ENCODE data around the gene HACD2.
"Not testable (repeated sequence)": the region's sequence is repeated elsewhere in the genome, so short reads cannot be mapped to it uniquely, and the experiment has no call there.

HACD2 gene

GRCh38 chr3:123522320-123523022 is 62.4 kb downstream of the HACD2 start:
- no peak for DNase-seq

- no peak for DNase-seq
Measured at GRCh38 chr3:123521179-123521969, 63.5 kb downstream of the HACD2 start.

DNA sequence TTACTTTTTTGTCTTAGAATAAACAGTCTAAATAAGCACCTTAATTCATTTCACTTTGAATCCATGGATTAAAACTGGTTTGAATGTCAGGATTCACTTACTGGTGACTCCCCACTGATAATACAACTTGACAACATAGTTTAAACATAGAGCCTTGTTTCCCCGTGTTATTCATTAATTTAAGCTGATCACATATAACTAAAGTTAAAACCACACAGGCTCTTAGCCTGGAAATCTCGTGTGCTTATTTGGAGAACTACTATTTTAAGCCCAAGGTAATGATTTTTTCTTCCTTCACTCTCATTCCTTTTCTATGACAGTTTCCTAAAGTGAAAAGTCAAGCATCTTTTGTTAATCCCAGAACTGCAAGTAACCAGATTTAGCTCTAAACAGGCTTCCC is 64.2 kb downstream of the HACD2 start:
- no peak for DNase-seq

- no peak for DNase-seq
Measured at GRCh38 chr3:123518892-123519485, 65.9 kb downstream of the HACD2 start.

DNA sequence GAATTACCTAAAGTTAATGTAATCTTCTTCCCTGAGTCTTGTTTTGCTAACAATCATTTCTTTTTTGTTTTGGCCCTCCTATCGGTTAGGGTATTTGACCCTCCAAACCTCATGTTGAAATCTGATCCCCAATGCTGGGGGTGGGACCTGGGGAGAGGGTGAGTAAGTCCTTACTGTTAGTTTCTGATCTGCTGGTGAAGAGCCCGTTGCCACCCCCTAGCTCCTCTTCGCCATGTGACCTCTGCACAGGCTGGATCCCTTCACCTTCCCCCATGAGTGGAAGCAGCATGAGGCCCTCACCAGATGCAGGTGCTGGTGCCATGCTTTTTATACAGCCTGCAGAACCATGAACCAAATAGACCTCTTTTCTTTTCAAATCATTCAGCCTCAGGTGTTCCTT is 73.1 kb downstream of the HACD2 start:
- DNase-seq: no peak

DNA sequence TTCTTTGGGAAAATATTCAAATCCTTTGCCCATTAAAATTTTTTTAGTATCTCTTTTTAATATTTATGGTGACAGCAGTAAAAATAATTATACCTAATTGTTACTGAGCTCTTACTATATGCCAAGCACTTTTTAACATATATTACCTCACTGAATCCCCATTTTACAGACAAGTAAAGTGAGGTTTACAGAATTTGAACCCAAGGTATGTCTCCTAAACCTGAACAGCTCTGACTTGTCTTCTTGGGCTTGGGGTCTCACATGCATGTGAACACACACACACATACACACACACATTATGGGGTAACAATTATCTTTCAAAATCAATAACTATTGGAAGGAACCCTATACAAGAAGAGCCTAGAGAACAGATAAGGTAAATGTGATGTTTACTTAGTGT is 73.8 kb downstream of the HACD2 start:
- no peak for DNase-seq

- DNase-seq: peak; percentile 64
Measured at GRCh38 chr3:123508178-123508577, 76.7 kb downstream of the HACD2 start.

GRCh38 chr3:123505820-123506219 is 79.0 kb downstream of the HACD2 start:
- DNase-seq: no peak

DNA sequence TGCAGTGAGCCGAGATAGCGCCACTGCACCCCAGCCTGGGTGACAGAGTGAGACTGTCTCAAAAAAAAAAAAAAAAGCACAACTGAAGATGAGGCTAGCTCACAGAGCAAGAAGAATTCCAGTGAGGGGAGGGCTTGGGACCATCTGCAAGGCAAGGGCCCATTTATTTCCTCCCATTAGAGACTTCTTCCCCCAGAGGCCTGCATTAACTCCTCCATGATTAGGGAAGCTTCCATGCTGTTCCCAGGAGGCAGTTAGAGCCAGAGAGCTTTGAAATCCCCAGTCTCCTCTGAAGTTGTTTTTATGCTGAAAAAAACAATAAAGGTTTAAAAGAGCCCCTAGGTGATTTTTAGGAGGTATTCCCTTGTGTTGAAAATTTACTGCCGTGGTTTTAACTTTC is 81.7 kb downstream of the HACD2 start:
- peak; percentile 9 for DNase-seq

GRCh38 chr3:123499322-123499721 is 85.5 kb downstream of the HACD2 start:
- no peak for DNase-seq

DNA sequence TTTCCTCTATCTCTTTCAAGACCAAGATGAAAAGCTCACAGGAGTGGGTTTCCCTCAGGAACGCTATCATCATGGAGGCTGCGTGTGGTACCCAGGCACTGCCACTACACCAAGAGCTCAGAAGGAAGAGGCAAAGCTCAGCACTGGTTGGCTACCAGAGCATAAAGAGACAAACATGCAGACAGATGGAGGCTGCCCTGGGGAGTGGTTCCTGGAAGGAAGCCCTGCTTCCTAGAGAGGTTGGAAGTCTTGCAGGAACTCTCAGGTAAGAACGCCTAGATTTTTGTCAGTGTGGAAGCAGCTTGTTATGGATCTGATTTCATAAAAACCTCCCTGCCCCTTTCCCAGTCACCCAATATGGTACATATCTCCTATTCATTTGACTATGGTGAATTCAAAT is 86.1 kb downstream of the HACD2 start:
- DNase-seq: peak; percentile 13

- DNase-seq: no peak
Measured at GRCh38 chr3:123493912-123494311, 90.9 kb downstream of the HACD2 start.

GRCh38 chr3:123491966-123492587 is 92.8 kb downstream of the HACD2 start:
- DNase-seq: peak; percentile 73

DNA sequence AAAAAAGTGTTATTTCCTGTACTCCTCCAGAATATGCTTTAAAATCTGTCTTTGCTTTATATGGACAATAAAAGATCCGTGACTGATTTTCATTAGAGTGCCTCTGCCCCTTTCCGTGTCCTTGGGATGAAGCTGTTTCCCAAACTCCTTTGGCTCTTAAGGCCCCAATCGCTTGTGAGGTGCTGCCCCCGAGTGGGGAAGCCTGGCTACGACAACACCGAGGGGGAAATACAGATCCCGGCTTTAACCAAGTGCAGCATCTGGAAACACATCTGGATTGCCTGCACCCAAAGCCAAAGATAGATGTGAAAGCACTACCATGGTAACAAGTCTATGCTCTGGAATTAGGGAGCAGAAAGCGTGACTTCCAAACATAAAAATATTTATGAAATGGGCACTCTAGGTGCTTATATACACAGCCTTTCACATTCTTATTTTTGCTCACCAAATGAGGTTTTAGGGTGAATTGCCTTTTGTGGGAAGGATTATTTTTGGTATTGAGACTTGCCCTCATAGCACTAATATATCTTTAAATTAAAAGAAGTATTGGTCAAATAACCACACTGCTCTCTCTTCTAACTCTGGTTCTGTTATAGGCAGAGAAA is 95.4 kb downstream of the HACD2 start:
- peak; percentile 65 for DNase-seq

DNA sequence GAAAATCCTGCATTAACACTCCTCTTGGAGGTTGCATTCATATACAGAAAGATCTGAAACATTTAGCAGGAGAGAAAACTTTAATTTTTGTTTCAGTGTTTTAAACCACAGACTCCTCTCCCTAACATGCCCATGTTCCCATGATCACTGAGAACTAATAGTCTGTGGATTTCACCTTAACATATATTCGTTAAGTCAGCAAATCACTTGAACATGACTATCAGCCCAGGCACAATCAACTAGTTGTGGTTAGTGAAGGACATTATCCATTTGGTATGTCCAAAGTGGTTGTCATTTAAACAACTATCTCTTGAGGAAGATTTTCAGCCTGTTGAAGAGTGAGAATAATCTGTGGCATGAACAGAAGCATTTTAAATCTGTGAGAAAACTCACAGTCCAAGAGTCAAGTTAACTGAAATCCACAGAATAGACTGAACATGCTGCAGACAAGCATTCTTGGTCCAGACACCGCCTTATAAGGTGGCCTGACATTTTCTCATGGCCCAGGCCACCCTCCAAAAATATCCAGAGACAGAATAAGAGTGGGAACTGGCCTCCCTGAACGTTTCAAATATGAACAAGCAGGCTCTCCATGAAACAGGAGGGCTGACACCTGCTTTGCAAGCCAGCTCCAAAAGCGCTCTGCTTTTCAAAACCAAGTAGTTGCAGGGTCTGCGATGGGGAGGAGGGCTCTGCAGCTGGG is 96.1 kb downstream of the HACD2 start:
- no peak for DNase-seq

DNA sequence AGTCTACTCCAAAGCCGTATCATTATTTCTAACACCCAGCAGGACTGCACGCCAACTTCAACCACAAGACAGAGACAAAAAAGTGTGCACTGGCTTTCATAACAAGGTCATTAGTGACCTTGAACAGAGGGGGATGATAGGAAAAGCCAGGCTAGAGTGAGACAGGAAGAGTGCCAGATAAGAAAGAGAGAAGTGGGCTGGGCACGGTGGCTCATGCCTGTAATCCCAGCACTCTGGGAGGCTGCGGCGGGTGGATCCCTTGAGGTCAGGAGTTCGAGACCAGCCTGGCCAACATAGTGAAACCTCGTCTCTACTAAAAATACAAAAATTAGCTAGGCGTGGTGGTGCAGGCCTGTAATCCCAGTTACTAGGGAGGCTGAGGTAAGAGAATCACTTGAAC is 97.8 kb downstream of the HACD2 start:
- DNase-seq: not testable (repeated sequence)

DNA sequence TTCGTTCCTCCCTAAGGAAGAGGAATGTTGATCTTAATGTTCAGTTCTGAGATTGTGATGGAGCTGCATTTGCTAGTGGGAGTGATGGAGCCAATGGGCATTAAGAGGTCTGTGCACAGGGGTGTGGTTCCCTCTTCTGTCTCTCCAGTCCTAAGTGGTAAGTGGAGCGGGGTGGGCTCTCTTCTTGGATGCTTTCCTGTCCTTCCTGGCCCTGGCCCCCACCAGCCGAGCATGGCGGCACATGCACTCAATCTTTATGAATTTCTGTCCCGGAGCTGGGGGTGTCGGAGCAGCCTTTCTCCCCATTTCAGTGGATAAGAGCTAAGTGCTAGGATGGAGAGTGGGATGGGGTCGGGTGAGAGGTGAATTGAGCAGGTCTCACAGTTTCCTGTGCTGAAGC is 98.4 kb downstream of the HACD2 start:
- DNase-seq: no peak

DNA sequence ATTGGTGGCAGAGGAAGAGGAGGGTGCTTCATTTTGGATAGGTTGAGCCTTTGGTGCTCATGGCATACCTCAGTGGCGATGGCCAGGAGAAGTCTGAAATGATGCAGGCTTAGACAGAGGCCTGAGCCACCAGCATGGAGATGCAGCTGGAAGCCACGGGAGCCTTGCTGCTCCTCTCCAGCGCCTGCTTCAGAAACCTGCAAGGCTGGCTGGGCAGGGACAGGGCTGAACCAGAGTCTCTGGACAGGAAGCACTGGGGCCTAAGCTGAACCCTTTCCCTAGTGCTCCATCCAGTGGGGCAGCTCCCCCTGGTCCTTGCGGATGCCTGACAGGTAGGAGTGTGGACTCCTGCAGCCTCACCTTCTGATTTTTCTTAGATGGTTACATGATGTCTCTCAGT is 99.3 kb downstream of the HACD2 start:
- DNase-seq: no peak

DNA sequence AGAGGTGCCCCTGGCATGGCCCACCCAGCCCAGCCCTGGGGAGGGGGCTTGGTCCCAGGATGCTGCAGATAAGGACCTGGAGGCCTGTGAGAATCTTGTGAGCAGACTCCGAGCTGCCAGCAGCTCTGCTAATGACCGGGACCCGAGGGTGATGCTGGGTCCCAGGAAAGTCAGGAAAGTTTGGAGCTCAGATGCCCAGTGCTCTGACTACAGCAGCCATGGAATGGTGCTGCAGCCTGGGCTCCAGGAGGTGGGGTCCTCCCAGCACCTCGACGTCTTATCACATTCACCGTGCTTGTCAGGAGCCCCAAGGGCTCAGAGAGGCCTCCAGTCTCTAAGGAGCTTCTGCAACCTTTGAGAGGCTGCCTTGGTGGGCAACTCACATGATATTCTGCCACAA is 101.7 kb downstream of the HACD2 start:
- no peak for DNase-seq

DNA sequence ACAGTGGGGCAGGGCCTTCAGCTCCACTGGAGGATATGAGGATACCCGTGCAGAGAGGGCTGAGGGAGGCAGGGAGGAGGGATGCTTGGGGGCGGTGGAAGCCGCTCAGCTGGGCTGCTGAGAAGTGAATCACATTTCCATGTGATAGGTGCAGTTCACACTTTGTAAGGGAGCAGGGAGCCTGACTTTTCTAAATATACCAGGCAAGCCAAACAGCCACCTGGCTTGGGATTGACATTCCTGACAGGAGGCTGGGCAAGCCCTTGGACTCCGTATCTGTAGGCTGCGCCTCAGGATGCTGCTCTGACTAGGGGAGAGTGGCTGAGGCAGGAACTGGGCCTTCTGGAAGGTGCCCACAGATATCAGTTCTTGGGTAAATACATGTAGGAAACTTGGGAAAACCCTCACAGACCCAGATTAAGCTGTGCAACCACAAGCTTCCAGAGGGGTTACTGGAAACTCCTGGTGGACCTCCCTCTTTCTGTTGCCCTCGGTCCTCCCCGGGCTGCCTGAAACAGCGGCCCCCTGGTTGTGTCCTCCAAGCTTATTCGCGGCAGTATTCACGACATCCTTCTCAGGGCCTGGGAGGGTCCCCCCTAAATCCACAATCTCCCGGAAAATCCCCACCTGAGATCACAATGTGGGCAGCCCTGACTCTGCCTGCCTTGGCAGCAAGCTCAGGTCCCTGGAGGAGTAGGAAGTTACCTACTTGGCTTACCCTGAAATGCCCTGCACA is 103.0 kb downstream of the HACD2 start:
- DNase-seq: no peak

DNA sequence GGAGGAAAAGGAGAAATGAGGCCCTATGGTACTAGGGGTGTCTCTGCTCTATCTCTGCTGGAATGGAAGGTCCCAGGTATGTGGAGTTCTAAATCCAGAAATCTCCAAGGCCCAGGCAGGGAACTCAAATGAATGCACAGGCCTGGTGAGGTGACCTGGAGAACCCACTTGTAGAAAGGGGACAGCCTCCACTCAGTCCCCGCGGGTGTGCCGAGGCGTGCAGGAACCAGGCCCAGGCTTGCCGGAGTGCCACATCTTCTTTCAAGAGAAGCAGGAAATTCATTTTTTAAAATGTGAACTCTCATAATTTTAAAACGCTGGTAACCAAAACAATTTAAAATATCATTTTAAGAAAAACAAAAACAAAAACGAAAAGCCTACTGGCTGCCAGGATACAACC is 103.8 kb downstream of the HACD2 start:
- no peak for DNase-seq

DNA sequence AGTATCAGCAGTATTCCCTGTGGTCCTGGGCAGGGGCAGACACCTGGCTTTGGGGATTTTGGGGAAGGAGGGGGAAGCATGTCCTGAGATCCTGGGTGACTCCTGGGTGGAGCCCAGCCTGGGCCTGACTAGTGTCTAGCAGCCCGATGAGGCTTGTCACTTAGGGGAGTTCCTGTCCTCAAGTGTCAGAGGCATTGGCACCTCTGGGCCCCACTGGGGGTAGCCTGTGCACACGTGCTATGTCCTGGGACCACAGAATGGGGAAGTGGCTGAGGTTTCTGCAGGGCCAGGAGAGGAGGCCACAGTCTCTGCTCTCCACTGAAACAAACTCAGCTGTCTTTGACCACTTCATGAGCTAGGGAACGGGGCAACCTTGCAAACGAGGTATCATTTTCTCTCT is 104.4 kb downstream of the HACD2 start:
- DNase-seq: no peak

Measured in NCI-H69 (cell line).